ENCODE measurements around the gene MAML2. TPM values are rescaled to one million over a fixed set of nuclear protein-coding genes. Genes with fewer than 3 reads are reported as not detected.

Gene MAML2
- polyA plus RNA-seq, 1 of the 3 experiments (the other 2 are of a cell fraction): 20.1 TPM

- Histone ChIP-seq H3K36me3 (replicated peaks in 1 of 2; ENCODE audit: control insufficient read depth in 1 of 2, insufficient read depth in 2 of 2, low read length in 1 of 2) (peaks cover 2 to 3% of the 10 kb centered on the region in 2 experiments), H3K4me2 (no peak overlapping the region), H3F3A (replicated peaks; ENCODE audit: insufficient read depth) (peaks cover 7% of the 10 kb centered on the region), H3K27me3 (ENCODE audit: insufficient read depth) (no peaks in the 10 kb centered on the region), H3K79me2 (ENCODE audit: insufficient read depth) (peaks cover 99% of the 10 kb centered on the region), H3K4me1 (ENCODE audit: control insufficient read depth in 1 of 2, insufficient read depth in 2 of 2, low read depth in 1 of 2, low read length in 1 of 2) (peaks cover 15 to 62% of the 10 kb centered on the region in 2 experiments), H3K4me3 (ENCODE audit: low read depth in 2 of 2, low read length in 1 of 2) (no peak overlapping the region), H3K9ac (no peak overlapping the region), H2AFZ (ENCODE audit: low read depth) (no peak overlapping the region), H3K27ac (ENCODE audit: low read depth in 2 of 2, low read length in 1 of 2) (peak overlapping the region; percentile 33 to 53; a peak in 2 of 4 replicates), H3K9me3 (no peaks in the 10 kb centered on the region), H4K20me1 (ENCODE audit: insufficient read depth) (no peaks in the 10 kb centered on the region; the same call in 1 of the 2 replicates), H3K9me2 (no peaks in the 10 kb centered on the region)
- ChIA-PET CTCF (interaction anchor here (1.4 kb wide), 1 partner anchor 25 kb away, joined by 7 read pairs; the partner anchor contains the start of gene MAML2), POLR2A (no interaction called here)
- no peak for DNase-seq
- WGBS (ENCODE audit: low lambda C conversion rate): 97% methylated on average over 2 of the region's 2 CpGs
- TF ChIP-seq IRF3 (IDR thresholded peaks at IDR 0.05; ENCODE audit: low read depth, low read length) (no peak), PBX3 (IDR thresholded peaks at IDR 0.05) (no peak), ELF1 (IDR thresholded peaks at IDR 0.05) (no peak), RCOR1 (IDR thresholded peaks at IDR 0.05; ENCODE audit: low read length) (no peak)
Observed at GRCh38 chr11:96317571-96317970, 25.4 kb downstream of the MAML2 start.

GRCh38 chr11:96316869-96317268 is 26.1 kb downstream of the MAML2 start:
- H3F3A ChIP-seq (replicated peaks; ENCODE audit: insufficient read depth): peaks cover 14% of the 10 kb centered on the region
- DNase-seq: no peak
- ChIA-PET CTCF (interaction anchor here (1.0 to 1.4 kb wide), 2 partner anchors 26 to 109 kb away, joined by 3 to 7 read pairs; partner anchors contain the start of gene MAML2), POLR2A (no interaction called here)
- H3K27me3 ChIP-seq (ENCODE audit: insufficient read depth): no peaks in the 10 kb centered on the region
- H2AFZ ChIP-seq (ENCODE audit: low read depth): no peak overlapping the region
- H3K79me2 ChIP-seq (ENCODE audit: insufficient read depth): peaks cover 99% of the 10 kb centered on the region
- no peaks in the 10 kb centered on the region; the same call in 1 of the 2 replicates for H4K20me1 ChIP-seq (ENCODE audit: insufficient read depth)
- H3K4me1 ChIP-seq (ENCODE audit: control insufficient read depth in 1 of 2, insufficient read depth in 2 of 2, low read depth in 1 of 2, low read length in 1 of 2): peaks cover 15 to 68% of the 10 kb centered on the region in 2 experiments
- no peaks in the 10 kb centered on the region for H3K9me2 ChIP-seq
- no peak overlapping the region for H3K4me2 ChIP-seq
- no peaks in the 10 kb centered on the region for H3K9me3 ChIP-seq
- 71% methylated on average over 2 of the region's 3 CpGs for WGBS (ENCODE audit: low lambda C conversion rate)
- peak overlapping the region in 1 of 2 experiments; percentile 58; a peak in 1 of 4 replicates for H3K27ac ChIP-seq (ENCODE audit: low read depth in 2 of 2, low read length in 1 of 2)
- H3K4me3 ChIP-seq (ENCODE audit: low read depth in 2 of 2, low read length in 1 of 2): no peak overlapping the region
- H3K9ac ChIP-seq: no peak overlapping the region
- peaks cover 2 to 3% of the 10 kb centered on the region in 2 experiments for H3K36me3 ChIP-seq (replicated peaks in 1 of 2; ENCODE audit: control insufficient read depth in 1 of 2, insufficient read depth in 2 of 2, low read length in 1 of 2)
- TF ChIP-seq EP300 (IDR thresholded peaks at IDR 0.05; ENCODE audit: borderline replicate concordance in 1 of 2, low read depth in 1 of 2, low read length in 1 of 2): no peak
- TF ChIP-seq TEAD4 (IDR thresholded peaks at IDR 0.05; ENCODE audit: borderline replicate concordance, insufficient read depth): no peak
- no peak for TF ChIP-seq MEF2A (IDR thresholded peaks at IDR 0.05; ENCODE audit: borderline replicate concordance, low read depth)
- no peak for TF ChIP-seq POLR2AphosphoS5 (IDR thresholded peaks at IDR 0.05; ENCODE audit: low read depth, low read length)
- TF ChIP-seq FOXJ3 (CRISPR knock-in tag; IDR thresholded peaks at IDR 0.05): no peak
- no peak for TF ChIP-seq USF1 (IDR thresholded peaks at IDR 0.05; ENCODE audit: borderline replicate concordance, low read depth)
- no peak for TF ChIP-seq NFIC (IDR thresholded peaks at IDR 0.05; ENCODE audit: borderline replicate concordance)
- no peak for TF ChIP-seq TAF1 (IDR thresholded peaks at IDR 0.05; ENCODE audit: borderline replicate concordance, low read depth, low read length)
- no peak for TF ChIP-seq RCOR1 (IDR thresholded peaks at IDR 0.05; ENCODE audit: low read length)
- TF ChIP-seq CTCF (IDR thresholded peaks at IDR 0.05): no peak
- TF ChIP-seq RXRA (IDR thresholded peaks at IDR 0.05; ENCODE audit: borderline replicate concordance, low read depth): no peak
- no peak for TF ChIP-seq REST (IDR thresholded peaks at IDR 0.05; ENCODE audit: low read depth, low read length)
- TF ChIP-seq IRF3 (IDR thresholded peaks at IDR 0.05; ENCODE audit: low read depth, low read length): no peak

Measured in SK-N-SH (cell line).